ENCODE measurements around the gene FAM210A.

Gene FAM210A

GRCh38 chr18:13660510-13660909 lies 65.8 kb downstream of the FAM210A start:
- Histone ChIP-seq H2BK12ac (ENCODE audit: low read length in 2 of 2) (no peak overlapping the region), H3K4me3 (ENCODE audit: insufficient read depth in 1 of 2, low read depth in 1 of 2, low read length in 2 of 2) (no peak overlapping the region), H3K4ac (ENCODE audit: low read depth in 1 of 2, low read length in 2 of 2) (no peak overlapping the region), H4K91ac (ENCODE audit: low read length) (no peak overlapping the region), H3K14ac (ENCODE audit: low read length in 2 of 2) (no peak overlapping the region), H3K27me3 (ENCODE audit: control insufficient read depth in 1 of 2, insufficient read depth in 1 of 2, low read length in 2 of 2) (no peaks in the 10 kb centered on the region), H2AK5ac (ENCODE audit: low read length, severe bottlenecking) (no peak overlapping the region), H3K36me3 (ENCODE audit: control insufficient read depth in 1 of 2, insufficient read depth in 2 of 2, low read depth in 1 of 2, low read length in 2 of 2) (peaks cover 0 to 8% of the 10 kb centered on the region in 2 experiments), H3K4me2 (ENCODE audit: low read length, poor library complexity, severe bottlenecking) (no peak overlapping the region), H3K18ac (ENCODE audit: low read depth in 1 of 2, low read length in 2 of 2) (no peak overlapping the region), H3K23ac (ENCODE audit: low read length in 2 of 2) (no peak overlapping the region), H2BK5ac (ENCODE audit: low read depth, low read length, poor library complexity, severe bottlenecking) (no peak overlapping the region), H3K27ac (ENCODE audit: low read length, poor library complexity, severe bottlenecking) (no peak overlapping the region), H2BK120ac (ENCODE audit: low read depth, low read length) (no peak overlapping the region), H3K9ac (ENCODE audit: low read length) (no peak overlapping the region), H3K9me3 (ENCODE audit: control insufficient read depth, low read length) (no peaks in the 10 kb centered on the region), H2AFZ (ENCODE audit: low read depth, low read length) (no peak overlapping the region), H4K8ac (ENCODE audit: low read length) (no peak overlapping the region), H3K4me1 (ENCODE audit: control insufficient read depth, insufficient read depth, low read depth, low read length) (no peaks in the 10 kb centered on the region), H2BK15ac (ENCODE audit: low read depth, poor library complexity, severe bottlenecking) (no peak overlapping the region), H3K79me1 (replicated peaks; ENCODE audit: low read length, poor library complexity, severe bottlenecking) (peaks cover 1% of the 10 kb centered on the region)
- DNase-seq = no peak
- WGBS = 100% methylated on average over 4 of the region's 5 CpGs

GRCh38 chr18:13658436-13659204 lies 67.7 kb downstream of the FAM210A start:
- H3K4me3 ChIP-seq (ENCODE audit: insufficient read depth in 1 of 2, low read depth in 1 of 2, low read length in 2 of 2) = no peak overlapping the region
- no peak overlapping the region for H4K8ac ChIP-seq (ENCODE audit: low read length)
- no peak overlapping the region for H2AFZ ChIP-seq (ENCODE audit: low read depth, low read length)
- H3K79me1 ChIP-seq (replicated peaks; ENCODE audit: low read length, poor library complexity, severe bottlenecking) = peaks cover 1% of the 10 kb centered on the region
- no peak overlapping the region for H3K18ac ChIP-seq (ENCODE audit: low read depth in 1 of 2, low read length in 2 of 2)
- no peak overlapping the region for H4K91ac ChIP-seq (ENCODE audit: low read length)
- no peak overlapping the region for H2BK5ac ChIP-seq (ENCODE audit: low read depth, low read length, poor library complexity, severe bottlenecking)
- no peak overlapping the region for H3K14ac ChIP-seq (ENCODE audit: low read length in 2 of 2)
- H3K27ac ChIP-seq (ENCODE audit: low read length, poor library complexity, severe bottlenecking) = no peak overlapping the region
- H2BK15ac ChIP-seq (ENCODE audit: low read depth, poor library complexity, severe bottlenecking) = no peak overlapping the region
- no peaks in the 10 kb centered on the region for H3K9me3 ChIP-seq (ENCODE audit: control insufficient read depth, low read length)
- peaks cover 5% of the 10 kb centered on the region for H3K4me1 ChIP-seq (ENCODE audit: control insufficient read depth, insufficient read depth, low read depth, low read length)
- 85% methylated on average over 7 of the region's 8 CpGs for WGBS
- H2BK12ac ChIP-seq (ENCODE audit: low read length in 2 of 2) = no peak overlapping the region
- H3K36me3 ChIP-seq (ENCODE audit: control insufficient read depth in 1 of 2, insufficient read depth in 2 of 2, low read depth in 1 of 2, low read length in 2 of 2) = no peaks in the 10 kb centered on the region
- no peak overlapping the region for H3K9ac ChIP-seq (ENCODE audit: low read length)
- H2BK120ac ChIP-seq (ENCODE audit: low read depth, low read length) = no peak overlapping the region
- no peak overlapping the region for H3K4me2 ChIP-seq (ENCODE audit: low read length, poor library complexity, severe bottlenecking)
- H3K23ac ChIP-seq (ENCODE audit: low read length in 2 of 2) = no peak overlapping the region
- DNase-seq = no peak
- H2AK5ac ChIP-seq (ENCODE audit: low read length, severe bottlenecking) = no peak overlapping the region
- no peak overlapping the region for H3K4ac ChIP-seq (ENCODE audit: low read depth in 1 of 2, low read length in 2 of 2)
- peaks cover 0 to 8% of the 10 kb centered on the region in 2 experiments for H3K27me3 ChIP-seq (ENCODE audit: control insufficient read depth in 1 of 2, insufficient read depth in 1 of 2, low read length in 2 of 2)

GRCh38 chr18:13657974-13658373 lies 68.4 kb downstream of the FAM210A start:
- Histone ChIP-seq H4K8ac (ENCODE audit: low read length) (no peak overlapping the region), H3K4ac (ENCODE audit: low read depth in 1 of 2, low read length in 2 of 2) (no peak overlapping the region), H3K4me2 (ENCODE audit: low read length, poor library complexity, severe bottlenecking) (no peak overlapping the region), H3K27me3 (ENCODE audit: control insufficient read depth in 1 of 2, insufficient read depth in 1 of 2, low read length in 2 of 2) (peaks cover 0 to 8% of the 10 kb centered on the region in 2 experiments), H2BK5ac (ENCODE audit: low read depth, low read length, poor library complexity, severe bottlenecking) (no peak overlapping the region), H2BK15ac (ENCODE audit: low read depth, poor library complexity, severe bottlenecking) (no peak overlapping the region), H3K4me3 (ENCODE audit: insufficient read depth in 1 of 2, low read depth in 1 of 2, low read length in 2 of 2) (no peak overlapping the region), H3K9me3 (ENCODE audit: control insufficient read depth, low read length) (no peaks in the 10 kb centered on the region), H3K18ac (ENCODE audit: low read depth in 1 of 2, low read length in 2 of 2) (no peak overlapping the region), H3K27ac (ENCODE audit: low read length, poor library complexity, severe bottlenecking) (no peak overlapping the region), H3K9ac (ENCODE audit: low read length) (no peak overlapping the region), H2AFZ (ENCODE audit: low read depth, low read length) (no peak overlapping the region), H2BK120ac (ENCODE audit: low read depth, low read length) (no peak overlapping the region), H2BK12ac (ENCODE audit: low read length in 2 of 2) (no peak overlapping the region), H3K79me1 (replicated peaks; ENCODE audit: low read length, poor library complexity, severe bottlenecking) (peaks cover 1% of the 10 kb centered on the region), H3K4me1 (ENCODE audit: control insufficient read depth, insufficient read depth, low read depth, low read length) (peaks cover 5% of the 10 kb centered on the region), H2AK5ac (ENCODE audit: low read length, severe bottlenecking) (no peak overlapping the region), H3K23ac (ENCODE audit: low read length in 2 of 2) (no peak overlapping the region), H3K14ac (ENCODE audit: low read length in 2 of 2) (no peak overlapping the region), H3K36me3 (ENCODE audit: control insufficient read depth in 1 of 2, insufficient read depth in 2 of 2, low read depth in 1 of 2, low read length in 2 of 2) (no peaks in the 10 kb centered on the region), H4K91ac (ENCODE audit: low read length) (no peak overlapping the region)
- DNase-seq = no peak
- WGBS = 54% methylated on average over 6 of the region's 7 CpGs

GRCh38 chr18:13653746-13654433 lies 72.5 kb downstream of the FAM210A start:
- Histone ChIP-seq H2AK5ac (ENCODE audit: low read length, severe bottlenecking) (no peak overlapping the region), H2BK12ac (ENCODE audit: low read length in 2 of 2) (no peak overlapping the region), H3K4me1 (ENCODE audit: control insufficient read depth, insufficient read depth, low read depth, low read length) (peaks cover 5% of the 10 kb centered on the region), H3K4ac (ENCODE audit: low read depth in 1 of 2, low read length in 2 of 2) (no peak overlapping the region), H2AFZ (ENCODE audit: low read depth, low read length) (no peak overlapping the region), H3K4me3 (ENCODE audit: insufficient read depth in 1 of 2, low read depth in 1 of 2, low read length in 2 of 2) (no peak overlapping the region), H3K9me3 (ENCODE audit: control insufficient read depth, low read length) (no peaks in the 10 kb centered on the region), H3K23ac (ENCODE audit: low read length in 2 of 2) (no peak overlapping the region), H3K4me2 (ENCODE audit: low read length, poor library complexity, severe bottlenecking) (no peak overlapping the region), H3K18ac (ENCODE audit: low read depth in 1 of 2, low read length in 2 of 2) (no peak overlapping the region), H3K27ac (ENCODE audit: low read length, poor library complexity, severe bottlenecking) (no peak overlapping the region), H3K14ac (ENCODE audit: low read length in 2 of 2) (no peak overlapping the region), H2BK15ac (ENCODE audit: low read depth, poor library complexity, severe bottlenecking) (no peak overlapping the region), H3K79me1 (replicated peaks; ENCODE audit: low read length, poor library complexity, severe bottlenecking) (no peaks in the 10 kb centered on the region), H2BK5ac (ENCODE audit: low read depth, low read length, poor library complexity, severe bottlenecking) (no peak overlapping the region), H4K91ac (ENCODE audit: low read length) (no peak overlapping the region), H3K9ac (ENCODE audit: low read length) (no peak overlapping the region), H3K36me3 (ENCODE audit: control insufficient read depth in 1 of 2, insufficient read depth in 2 of 2, low read depth in 1 of 2, low read length in 2 of 2) (no peaks in the 10 kb centered on the region), H4K8ac (ENCODE audit: low read length) (no peak overlapping the region), H2BK120ac (ENCODE audit: low read depth, low read length) (no peak overlapping the region), H3K27me3 (ENCODE audit: control insufficient read depth in 1 of 2, insufficient read depth in 1 of 2, low read length in 2 of 2) (peaks cover 0 to 8% of the 10 kb centered on the region in 2 experiments)
- WGBS = 84% methylated on average over 13 of the region's 13 CpGs
- DNase-seq = no peak
